Prostate gland (tissue), 2 donors: ENCODE measurements around the gene MTHFR.

Experiments
- CTCF ChIP-seq, 4 experiments: fragments of 200-600 bp in 2 of 4; fragments of 450-650 bp in 2 of 4; sonication (generic) in 2 of 4; IDR thresholded peaks; 1 replicate in 3 of 4; 2 replicates in 1 of 4; pipeline ENCODE4 v1.5.1; 2016 to 2019; ENCODE audit warnings: antibody characterized with exemption in 4 of 4, mild to moderate bottlenecking in 2 of 4, moderate library complexity in 2 of 4
- POLR2A ChIP-seq: fragments of 450-650 bp; IDR thresholded peaks from one replicate; pipeline ENCODE4 v1.6.1; 2016; ENCODE audit warnings: antibody characterized with exemption, mild to moderate bottlenecking

GRCh38 chr1:11790101-11790879 is 15.5 kb downstream of the MTHFR start:
- TF ChIP-seq CTCF (IDR thresholded peaks at IDR 0.05) (no peak), POLR2A (no peak)
